GM19452 (cell line): ENCODE data around the gene ANKRD13B.

Experiments used
- ATAC-seq: cut with Tn5 transposase; IDR thresholded peaks from one replicate; pipeline ENCODE4 v1.9.1; 2021; ENCODE audit not compliant: unreplicated experiment

ANKRD13B gene

GRCh38 chr17:29616300-29617048, 23.5 kb downstream of the ANKRD13B start:
- ATAC-seq, result no peak

DNA sequence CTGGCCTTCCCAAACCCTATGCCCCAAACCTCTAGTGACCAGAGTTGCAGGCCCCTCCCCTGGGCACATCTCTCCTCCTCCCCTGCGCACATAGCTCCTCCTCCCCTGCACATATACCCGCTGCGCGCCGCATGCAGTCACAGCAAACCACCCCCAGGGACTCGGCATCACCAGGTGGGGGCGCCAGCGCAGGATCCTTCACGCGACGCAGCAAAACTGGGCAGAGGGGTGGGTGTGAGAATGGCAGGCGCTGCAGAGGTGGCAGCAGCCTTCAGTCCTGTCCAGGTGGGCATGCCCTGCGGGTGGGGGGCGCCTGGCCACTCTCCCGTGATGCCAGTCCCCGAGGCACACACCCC, 24.2 kb downstream of the ANKRD13B start:
- no peak for ATAC-seq

- no peak for ATAC-seq
These were observed 24.7 kb downstream of the ANKRD13B start for GRCh38 chr17:29617481-29618271.

GRCh38 chr17:29618272-29619065, 25.5 kb downstream of the ANKRD13B start:
- ATAC-seq, result no peak

DNA sequence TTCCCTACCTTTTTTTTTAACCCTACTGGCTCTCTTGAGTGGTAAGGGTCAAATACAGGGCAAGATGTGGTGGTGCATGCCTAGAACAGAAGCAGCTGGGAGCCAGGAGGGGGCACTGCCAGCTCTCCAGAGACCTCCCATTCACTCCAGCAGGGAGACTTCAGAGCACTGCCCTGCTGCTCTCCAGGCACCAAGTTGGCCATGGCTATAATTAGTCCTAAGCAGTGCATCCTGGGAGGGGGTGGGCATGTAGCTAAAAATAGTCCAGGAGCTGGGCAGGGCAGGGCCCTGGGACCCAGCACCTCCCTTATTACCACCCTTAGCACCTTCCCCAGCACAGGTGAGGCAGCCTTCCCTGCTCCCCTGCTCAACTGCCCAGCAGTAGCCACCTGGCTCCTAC, 26.3 kb downstream of the ANKRD13B start:
- no peak for ATAC-seq

GRCh38 chr17:29620271-29620670, 27.3 kb downstream of the ANKRD13B start:
- no peak for ATAC-seq

- no peak for ATAC-seq
These were observed 28.0 kb downstream of the ANKRD13B start for GRCh38 chr17:29620779-29621500.

DNA sequence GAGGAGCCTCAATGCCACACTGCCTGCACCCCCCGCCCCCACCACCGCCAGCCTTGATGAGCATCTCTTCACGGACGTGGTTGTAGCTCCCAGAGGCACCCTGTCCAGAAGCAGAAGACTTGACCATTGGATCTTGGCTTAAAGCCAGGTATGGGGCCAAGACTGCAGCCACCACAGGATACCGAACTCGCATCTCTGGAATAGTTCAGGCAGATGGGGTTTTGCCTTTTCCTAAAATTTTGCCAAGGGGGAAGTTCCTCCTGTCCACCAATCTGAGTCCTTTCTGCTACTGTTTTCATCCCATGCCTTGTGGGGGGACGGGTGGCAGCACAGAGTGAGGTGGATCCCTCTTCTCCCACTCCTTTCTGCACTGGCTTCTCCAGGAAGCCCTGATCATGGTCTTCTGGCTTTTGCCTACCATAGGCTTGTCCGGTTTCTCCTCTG, 28.8 kb downstream of the ANKRD13B start:
- ATAC-seq, result no peak

DNA sequence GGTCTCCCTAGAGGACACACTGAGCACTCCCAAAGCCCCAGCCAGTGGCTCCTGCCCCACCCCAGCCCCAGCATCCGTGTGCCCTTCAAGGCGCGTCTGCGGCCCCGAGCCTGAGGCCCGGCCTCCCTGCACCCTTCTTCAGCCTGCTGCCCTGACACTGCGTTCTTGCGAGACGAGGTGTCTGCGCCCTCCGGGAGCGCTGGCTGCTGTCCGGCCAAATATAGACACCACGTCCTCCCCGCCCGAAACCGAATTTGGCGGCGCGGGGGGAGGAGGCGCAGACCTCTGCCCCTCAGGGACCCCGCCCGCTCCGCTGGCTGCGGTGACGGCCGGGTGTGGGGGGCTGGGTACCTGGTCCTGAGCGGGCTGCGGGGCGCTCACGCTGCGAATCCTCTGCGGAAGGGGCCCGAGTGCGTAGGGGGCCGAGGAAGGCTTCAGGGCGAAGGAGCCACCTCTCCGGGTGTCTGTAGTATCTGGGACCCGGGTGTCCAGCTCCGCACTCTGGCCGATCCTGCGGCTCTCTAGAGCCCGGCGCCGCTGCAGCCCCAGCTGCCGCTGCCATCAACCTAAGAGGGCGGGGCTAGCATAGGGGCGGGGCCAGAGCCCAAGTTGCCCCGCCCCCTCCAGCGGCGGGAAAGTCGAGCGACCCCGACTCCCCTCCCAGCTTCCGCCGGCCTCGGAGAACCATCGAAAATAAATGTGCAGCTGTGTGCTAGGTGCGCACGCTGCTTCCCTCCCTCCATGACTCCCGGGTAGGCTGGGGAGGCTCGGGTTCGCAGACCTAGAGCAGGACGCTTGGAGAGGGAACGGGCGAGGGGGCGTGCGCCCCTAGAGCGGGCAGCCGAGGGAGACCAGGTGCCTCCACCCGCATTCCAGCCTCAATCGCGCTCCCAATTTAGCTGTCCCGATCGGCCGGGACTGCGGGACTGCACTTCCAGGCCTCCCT, 29.7 kb downstream of the ANKRD13B start, which contains the start of gene CORO6:
CORO6 (minus strand) TSS at position 576 of the 946 bp plus-strand sequence. CDS start 1,491 bp downstream, outside the sequence.
- ATAC-seq, result peak; percentile 50

GRCh38 chr17:29623283-29623647, 30.3 kb downstream of the ANKRD13B start:
- ATAC-seq, result no peak

GRCh38 chr17:29624586-29624985, 31.7 kb downstream of the ANKRD13B start:
- no peak for ATAC-seq

- ATAC-seq, result no peak
These were observed 32.3 kb downstream of the ANKRD13B start for GRCh38 chr17:29625037-29625750.

- ATAC-seq, result no peak
These were observed 35.0 kb downstream of the ANKRD13B start for GRCh38 chr17:29627951-29628350.

DNA sequence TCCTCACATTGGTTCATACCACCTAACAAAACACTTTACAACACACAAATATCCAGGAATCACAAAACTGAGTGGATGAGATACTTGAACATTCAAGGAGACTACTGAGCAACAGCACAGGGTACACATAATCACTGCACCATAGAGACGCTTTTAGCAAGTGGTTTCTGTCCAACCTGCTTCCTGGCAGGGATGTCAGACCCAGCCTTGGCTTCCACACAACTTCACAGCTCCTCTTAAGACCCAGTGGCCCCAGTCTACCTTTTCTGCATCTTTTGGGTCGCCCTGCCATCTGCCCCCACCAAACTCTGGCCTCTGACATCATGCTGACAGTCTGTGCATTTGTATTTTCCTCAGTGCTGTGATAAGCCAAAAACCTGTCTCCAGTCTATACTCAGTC, 35.7 kb downstream of the ANKRD13B start:
- ATAC-seq, result no peak

DNA sequence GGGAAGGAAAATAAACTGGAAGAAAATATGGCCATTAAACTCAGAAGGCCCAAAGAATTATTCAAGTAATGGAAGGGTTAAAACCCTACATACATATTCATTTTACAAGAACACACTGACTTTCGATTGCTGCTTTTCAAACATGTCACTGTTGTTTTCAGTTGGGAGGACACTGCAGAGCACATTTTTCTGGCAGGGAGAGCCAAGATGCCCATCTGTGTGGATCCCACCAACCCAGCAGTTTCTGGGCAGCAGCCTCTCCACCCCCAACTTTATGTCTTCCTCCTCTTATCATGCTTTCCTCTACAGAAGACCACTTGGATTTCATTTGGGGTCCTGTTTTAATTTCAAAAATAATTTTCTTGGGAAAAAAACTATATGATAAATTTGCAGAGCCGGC, 36.9 kb downstream of the ANKRD13B start:
- no peak for ATAC-seq

DNA sequence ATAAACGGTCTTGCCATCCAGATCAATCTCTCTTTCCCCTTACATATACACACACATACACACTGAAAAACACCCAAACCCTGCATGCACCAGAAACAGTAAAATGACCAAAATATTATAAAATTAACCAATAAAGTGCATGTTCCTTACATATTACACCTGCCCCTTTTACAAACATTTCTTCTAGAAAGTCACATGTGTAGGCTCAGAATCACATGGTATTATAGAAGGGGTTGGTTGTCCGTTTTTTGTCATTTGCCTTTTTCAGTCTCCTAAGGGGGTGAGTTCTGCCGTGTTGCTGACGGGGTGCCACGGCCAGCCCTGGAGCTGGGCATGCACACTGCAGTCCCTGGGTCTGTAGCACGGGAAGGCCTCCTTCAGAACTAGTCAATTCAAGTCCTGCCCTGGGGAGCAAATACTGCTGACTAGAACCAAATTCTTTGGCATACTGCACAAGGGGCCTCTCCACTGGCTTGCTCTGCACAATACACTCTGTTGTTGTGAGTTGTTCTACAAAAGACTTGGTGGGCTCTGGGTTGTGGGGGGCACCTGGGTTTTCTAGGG, 37.8 kb downstream of the ANKRD13B start:
- ATAC-seq, result no peak

DNA sequence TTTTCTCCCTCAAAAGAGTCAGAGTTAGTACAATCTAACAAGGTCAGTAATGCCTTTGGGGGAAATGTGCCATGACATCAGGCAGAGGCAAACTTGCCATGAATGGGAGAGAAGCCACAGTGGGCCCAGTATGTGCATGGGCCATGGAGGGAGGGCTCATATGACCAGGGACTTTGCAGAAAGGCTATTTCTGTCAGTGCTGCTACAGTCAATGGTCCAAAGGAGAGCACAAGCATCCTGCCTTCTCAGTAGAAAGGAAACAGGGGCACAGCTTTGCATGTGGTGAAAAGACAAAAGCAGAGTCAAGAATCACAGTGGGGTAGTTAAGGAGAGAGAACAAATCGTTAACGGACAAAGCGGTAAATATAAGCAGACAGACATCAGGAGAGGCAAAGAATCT, 41.0 kb downstream of the ANKRD13B start:
- no peak for ATAC-seq

DNA sequence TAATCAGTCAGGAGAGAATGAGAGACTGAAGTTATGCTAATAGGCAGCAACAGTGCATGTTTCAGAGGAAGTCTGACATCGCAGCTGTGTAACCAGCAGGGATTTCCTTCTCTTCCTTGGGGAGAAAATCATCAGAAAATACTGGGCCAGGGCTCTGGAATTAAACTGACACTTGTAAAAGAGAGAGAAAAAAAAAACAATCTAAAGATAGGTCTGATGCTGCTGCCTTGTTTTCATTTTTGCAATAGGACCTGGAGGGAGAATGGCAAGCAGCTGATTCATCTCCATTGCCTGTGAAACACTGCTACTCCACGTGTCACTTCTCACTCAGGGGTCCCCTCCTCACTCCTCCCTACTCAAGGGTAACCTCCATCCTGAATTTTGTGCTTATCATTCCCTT, 47.5 kb downstream of the ANKRD13B start:
- ATAC-seq, result no peak
